Measurements from ENCODE around the gene GSDMA.

GSDMA gene

DNA sequence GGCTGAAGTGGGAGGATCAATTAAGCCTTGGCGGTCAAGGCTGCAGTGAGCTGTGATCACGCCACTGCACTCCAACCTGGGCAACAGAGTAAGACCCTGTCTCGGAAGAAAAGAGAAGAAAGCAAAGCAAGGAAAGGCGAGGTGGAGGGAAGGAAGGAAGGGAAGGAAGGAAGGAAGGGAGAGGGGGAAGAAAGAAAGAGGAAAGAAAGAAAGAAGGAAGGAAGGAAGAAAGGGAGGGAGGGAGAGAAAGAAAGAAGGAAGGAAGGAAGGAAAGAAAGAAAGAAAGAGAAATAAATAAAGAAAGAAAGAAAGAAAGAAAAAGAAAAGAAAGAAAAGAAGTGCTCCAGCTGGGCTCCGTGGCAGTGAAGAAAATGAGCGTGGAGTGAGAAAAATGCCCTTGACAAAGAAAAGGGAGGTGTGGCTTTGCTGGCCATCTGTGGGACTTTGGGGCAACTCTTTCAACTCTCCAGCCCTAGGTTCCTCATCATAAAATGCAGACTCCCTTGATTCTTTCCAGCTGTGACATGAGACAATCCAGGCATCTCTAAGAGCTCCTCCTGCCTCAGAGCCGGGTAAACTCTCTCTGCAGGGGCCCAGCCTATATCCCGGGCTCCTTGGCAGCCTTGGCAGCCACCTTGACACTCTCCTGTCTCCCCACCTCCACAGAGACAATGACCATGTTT, 2.4 kb downstream of the GSDMA start:
- ChIA-PET CTCF (no interaction called here), POLR2A (interaction anchor here (1.2 to 1.4 kb wide), 2 partner anchors 14 to 15 kb away, joined by 3 read pairs; partner anchors contain the start of gene PSMD3)
- no peak for DNase-seq (ENCODE audit: extremely low spot score)
- no peak for TF ChIP-seq NFRKB (IDR thresholded peaks at IDR 0.05)
- TF ChIP-seq SUZ12 (IDR thresholded peaks at IDR 0.05): no peak
- no peak for TF ChIP-seq FOXM1 (IDR thresholded peaks at IDR 0.05; ENCODE audit: borderline replicate concordance)
- no peak for TF ChIP-seq SP1 (IDR thresholded peaks at IDR 0.05)
- TF ChIP-seq, protein P1, sequence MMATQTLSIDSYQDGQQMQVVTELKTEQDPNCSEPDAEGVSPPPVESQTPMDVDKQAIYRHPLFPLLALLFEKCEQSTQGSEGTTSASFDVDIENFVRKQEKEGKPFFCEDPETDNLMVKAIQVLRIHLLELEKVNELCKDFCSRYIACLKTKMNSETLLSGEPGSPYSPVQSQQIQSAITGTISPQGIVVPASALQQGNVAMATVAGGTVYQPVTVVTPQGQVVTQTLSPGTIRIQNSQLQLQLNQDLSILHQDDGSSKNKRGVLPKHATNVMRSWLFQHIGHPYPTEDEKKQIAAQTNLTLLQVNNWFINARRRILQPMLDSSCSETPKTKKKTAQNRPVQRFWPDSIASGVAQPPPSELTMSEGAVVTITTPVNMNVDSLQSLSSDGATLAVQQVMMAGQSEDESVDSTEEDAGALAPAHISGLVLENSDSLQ (IDR thresholded peaks at IDR 0.05): no peak
- TF ChIP-seq CTBP1 (IDR thresholded peaks at IDR 0.05; ENCODE audit: borderline replicate concordance): no peak
- TF ChIP-seq TARDBP (IDR thresholded peaks at IDR 0.05): no peak
- no peak for TF ChIP-seq FOXK2 (IDR thresholded peaks at IDR 0.05)
- no peak for TF ChIP-seq L3MBTL2 (conservative IDR thresholded peaks at IDR 0.05)
- TF ChIP-seq ELF4 (IDR thresholded peaks at IDR 0.05): no peak
- TF ChIP-seq BHLHE40 (IDR thresholded peaks at IDR 0.05; ENCODE audit: borderline replicate concordance): no peak
- no peak for TF ChIP-seq ARNT (IDR thresholded peaks at IDR 0.05)
- TF ChIP-seq FOXA1 (IDR thresholded peaks at IDR 0.05): no peak
- TF ChIP-seq LEF1 (IDR thresholded peaks at IDR 0.05; ENCODE audit: borderline replicate concordance): no peak

DNA sequence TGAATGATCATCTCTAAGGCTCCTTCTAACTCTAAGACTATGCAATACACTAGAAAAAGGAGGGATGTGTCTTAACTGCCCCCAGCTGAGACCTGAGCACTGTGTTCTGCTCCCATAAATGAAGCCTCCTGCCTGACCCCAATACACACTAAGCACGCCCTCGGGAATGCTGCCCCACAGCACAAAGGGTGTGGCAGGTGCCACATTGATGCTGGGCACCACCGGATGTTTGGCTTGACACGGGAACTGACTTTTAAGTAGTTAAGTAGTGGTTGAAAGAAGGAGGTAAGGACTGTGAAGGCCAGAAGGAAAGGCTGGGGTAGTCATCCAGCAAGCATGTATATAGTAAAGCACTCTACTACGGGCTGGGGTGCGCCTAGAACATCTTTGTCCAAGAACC, 4.0 kb downstream of the GSDMA start:
- POLR2A ChIA-PET: no interaction called here
- DNase-seq (ENCODE audit: extremely low spot score): no peak
- TF ChIP-seq L3MBTL2 (conservative IDR thresholded peaks at IDR 0.05): no peak
- TF ChIP-seq, protein P1 (IDR thresholded peaks at IDR 0.05): no peak
- no peak for TF ChIP-seq HDGF (IDR thresholded peaks at IDR 0.05; ENCODE audit: borderline replicate concordance)
- no peak for TF ChIP-seq LEF1 (IDR thresholded peaks at IDR 0.05; ENCODE audit: borderline replicate concordance)
- no peak for TF ChIP-seq TARDBP (IDR thresholded peaks at IDR 0.05)
- TF ChIP-seq CTBP1 (IDR thresholded peaks at IDR 0.05; ENCODE audit: borderline replicate concordance): no peak
- no peak for TF ChIP-seq NFRKB (IDR thresholded peaks at IDR 0.05)
- TF ChIP-seq SP1 (IDR thresholded peaks at IDR 0.05): no peak
- TF ChIP-seq FOXK2 (IDR thresholded peaks at IDR 0.05): no peak
- no peak for TF ChIP-seq SUZ12 (IDR thresholded peaks at IDR 0.05)
- no peak for TF ChIP-seq ZNF384 (IDR thresholded peaks at IDR 0.05)
- TF ChIP-seq BHLHE40 (IDR thresholded peaks at IDR 0.05; ENCODE audit: borderline replicate concordance): no peak
- TF ChIP-seq ELF4 (IDR thresholded peaks at IDR 0.05): no peak
- CTCF ChIA-PET: no interaction called here

DNA sequence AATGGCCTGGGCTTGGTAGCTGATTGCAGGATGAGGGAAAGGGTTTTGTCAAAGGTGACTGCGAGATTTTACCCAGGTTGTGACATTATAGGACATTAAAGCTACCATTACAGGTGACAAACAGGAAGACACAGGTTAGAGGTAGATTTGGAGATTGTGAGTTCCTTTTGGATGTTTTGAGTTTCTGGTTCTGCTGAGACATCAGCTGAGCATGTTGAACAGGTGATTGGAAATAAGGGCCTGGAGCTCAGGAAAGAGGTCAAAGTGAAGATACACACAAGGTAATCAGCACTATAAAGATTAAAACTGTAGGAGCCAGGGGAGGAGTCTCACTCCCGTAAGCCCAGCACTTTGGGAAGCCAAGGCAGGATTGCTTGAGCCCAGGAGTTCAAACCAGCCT, 6.0 kb downstream of the GSDMA start:
- CTCF ChIA-PET: interaction anchor here (1.6 kb wide), 1 partner anchor 9 kb away, joined by 6 read pairs; no protein-coding TSS in a partner anchor
- DNase-seq (ENCODE audit: extremely low spot score): no peak
- POLR2A ChIA-PET: interaction anchor here (1.2 to 1.5 kb wide), 2 partner anchors 10 to 15 kb away, joined by 3 read pairs; no protein-coding TSS in a partner anchor
- TF ChIP-seq CTBP1 (IDR thresholded peaks at IDR 0.05; ENCODE audit: borderline replicate concordance) (no peak), HDGF (IDR thresholded peaks at IDR 0.05; ENCODE audit: borderline replicate concordance) (no peak), FOXM1 (IDR thresholded peaks at IDR 0.05; ENCODE audit: borderline replicate concordance) (no peak), LEF1 (IDR thresholded peaks at IDR 0.05; ENCODE audit: borderline replicate concordance) (no peak), BHLHE40 (IDR thresholded peaks at IDR 0.05; ENCODE audit: borderline replicate concordance) (no peak), ELF4 (IDR thresholded peaks at IDR 0.05) (no peak), SP1 (IDR thresholded peaks at IDR 0.05) (no peak), NFRKB (IDR thresholded peaks at IDR 0.05) (no peak), FOXA1 (IDR thresholded peaks at IDR 0.05) (no peak), ARNT (IDR thresholded peaks at IDR 0.05) (no peak), L3MBTL2 (conservative IDR thresholded peaks at IDR 0.05) (no peak), TARDBP (IDR thresholded peaks at IDR 0.05) (no peak), ZNF384 (IDR thresholded peaks at IDR 0.05) (no peak), SUZ12 (IDR thresholded peaks at IDR 0.05) (no peak), FOXK2 (IDR thresholded peaks at IDR 0.05) (no peak)
- TF ChIP-seq, protein P1 (IDR thresholded peaks at IDR 0.05): no peak

DNA sequence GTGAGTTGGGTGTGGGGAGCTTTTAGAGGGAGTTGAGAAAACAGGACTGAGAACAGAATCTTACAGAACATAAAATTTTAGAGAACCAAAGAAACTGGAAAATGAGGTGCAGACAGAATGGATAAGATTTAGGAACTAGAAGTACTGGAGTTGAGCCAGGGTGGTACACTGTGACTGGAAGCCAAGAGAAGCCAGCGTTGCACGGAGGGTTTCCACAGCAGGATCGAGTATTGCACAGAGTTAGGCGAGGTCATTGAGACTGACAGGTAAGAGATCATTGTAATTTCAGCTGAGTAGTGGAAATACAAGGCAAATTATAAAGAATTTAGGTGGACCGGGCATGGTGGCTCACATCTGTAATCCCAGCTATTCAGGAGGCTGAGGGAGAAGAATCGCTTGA, 6.6 kb downstream of the GSDMA start:
- POLR2A ChIA-PET: interaction anchor here (1.5 kb wide), 1 partner anchor 16 kb away, joined by 3 read pairs; no protein-coding TSS in a partner anchor
- no peak for DNase-seq (ENCODE audit: extremely low spot score)
- TF ChIP-seq TARDBP (IDR thresholded peaks at IDR 0.05): no peak
- no peak for TF ChIP-seq BHLHE40 (IDR thresholded peaks at IDR 0.05; ENCODE audit: borderline replicate concordance)
- TF ChIP-seq NFRKB (IDR thresholded peaks at IDR 0.05): no peak
- TF ChIP-seq ARNT (IDR thresholded peaks at IDR 0.05): no peak
- no peak for TF ChIP-seq ZNF384 (IDR thresholded peaks at IDR 0.05)
- TF ChIP-seq SUZ12 (IDR thresholded peaks at IDR 0.05): no peak
- TF ChIP-seq, protein P1 (IDR thresholded peaks at IDR 0.05): no peak
- TF ChIP-seq FOXK2 (IDR thresholded peaks at IDR 0.05): no peak
- TF ChIP-seq SP1 (IDR thresholded peaks at IDR 0.05): no peak
- TF ChIP-seq L3MBTL2 (conservative IDR thresholded peaks at IDR 0.05): no peak
- CTCF ChIA-PET: interaction anchor here (0.6 to 1.6 kb wide), 2 partner anchors 10 to 120 kb away, joined by 5 to 6 read pairs; no protein-coding TSS in a partner anchor

DNA sequence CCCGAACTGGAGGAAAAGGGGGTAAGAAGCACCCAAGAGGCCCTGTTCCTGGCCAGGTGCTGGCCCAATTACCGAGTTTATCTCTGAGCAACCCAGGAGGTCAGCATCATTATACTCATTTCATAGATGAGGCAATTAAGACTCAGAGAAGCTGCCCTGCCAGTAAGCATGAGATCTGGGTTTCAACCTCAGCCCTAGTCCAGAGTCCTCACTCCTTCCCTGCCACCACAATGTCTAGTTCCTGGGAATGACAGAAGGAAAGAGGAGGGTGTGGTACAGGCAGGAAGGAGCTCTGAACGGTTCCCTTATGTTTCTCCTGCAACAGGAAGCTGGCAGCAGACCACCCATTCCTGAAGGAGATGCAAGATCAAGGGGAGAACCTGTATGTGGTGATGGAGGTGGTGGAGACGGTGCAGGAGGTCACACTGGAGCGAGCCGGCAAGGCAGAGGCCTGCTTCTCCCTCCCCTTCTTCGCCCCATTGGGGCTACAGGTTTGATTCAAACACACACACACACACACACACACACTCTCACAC, 7.4 kb downstream of the GSDMA start:
- CTCF ChIA-PET: interaction anchor here (1.0 kb wide), 1 partner anchor 12 kb away, joined by 3 read pairs; no protein-coding TSS in a partner anchor
- no peak for DNase-seq (ENCODE audit: extremely low spot score)
- no peak for TF ChIP-seq BHLHE40 (IDR thresholded peaks at IDR 0.05; ENCODE audit: borderline replicate concordance)
- POLR2A ChIA-PET: interaction anchor here (0.6 kb wide), 1 partner anchor 149 kb away, joined by 4 read pairs; no protein-coding TSS in a partner anchor
